OCI-LY3 (cell line): ENCODE measurements around the gene TNFRSF17.

Experiments
- H2AFZ ChIP-seq: fragments of 200-600, 300-600 bp; shearing (Covaris generic); 2 replicates; pipeline ENCODE4 v1.6.0; 2014; ENCODE audit warnings: antibody characterized with exemption, low read depth, low read length
- H3K27ac ChIP-seq: fragments of 200-600, 300-600 bp; sonication (generic); 2 replicates; pipeline ENCODE4 v1.5.1; 2014; ENCODE audit warnings: mild to moderate bottlenecking, low read length, moderate library complexity, mixed read lengths
- H3K27me3 ChIP-seq: fragments of 200-600, 300-600 bp; sonication (generic); 2 replicates; pipeline ENCODE4 v1.6.1; 2014; ENCODE audit warnings: low read depth, low read length, mixed read lengths
- H3K36me3 ChIP-seq: fragments of 200-600, 300-600 bp; sonication (generic); replicated peaks from 2 replicates; pipeline ENCODE3; 2014; ENCODE audit warnings: low read depth, low read length, mixed read lengths
- H3K4me1 ChIP-seq: fragments of 300-600, 200-600 bp; sonication (generic); 2 replicates; pipeline ENCODE4 v1.6.1; 2014; ENCODE audit warnings: low read length, mixed read lengths
- H3K4me2 ChIP-seq: fragments of 200-600, 300-600 bp; sonication (generic); 2 replicates; pipeline ENCODE4 v1.6.1; 2014; ENCODE audit warnings: low read length, mixed read lengths
- H3K4me3 ChIP-seq: fragments of 300-600, 200-600 bp; sonication (generic); 2 replicates; pipeline ENCODE4 v1.5.1; 2014; ENCODE audit warnings: antibody characterized with exemption, mild to moderate bottlenecking, low read length, moderate library complexity
- H3K79me2 ChIP-seq: fragments of 300-600, 200-600 bp; shearing (Covaris generic); 2 replicates; pipeline ENCODE4 v1.6.1; 2014; ENCODE audit warnings: mild to moderate bottlenecking, low read length, mixed read lengths
- H3K9ac ChIP-seq: fragments of 300-600, 200-600 bp; shearing (Covaris generic); 2 replicates; pipeline ENCODE4 v1.6.0; 2014; ENCODE audit warnings: mild to moderate bottlenecking, low read length, moderate library complexity
- H3K9me3 ChIP-seq: fragments of 200-600, 300-600 bp; shearing (Covaris generic); 2 replicates; pipeline ENCODE4 v1.6.1; 2014; ENCODE audit warnings: low read length, mixed read lengths; ENCODE audit not compliant: insufficient read depth
- H4K20me1 ChIP-seq: fragments of 200-600, 300-600 bp; sonication (generic); 2 replicates; pipeline ENCODE4 v1.6.1; 2016; ENCODE audit warnings: low read length, mixed read lengths; ENCODE audit not compliant: insufficient read depth
- CTCF ChIP-seq: fragments of 200-600, 300-600 bp; sonication (generic); IDR thresholded peaks from 2 replicates; pipeline ENCODE4 v1.5.1; 2014; ENCODE audit warnings: antibody characterized with exemption, low read length, low read depth
- EZH2phosphoT487 ChIP-seq: fragments of 200-600 bp; shearing (Covaris generic); IDR thresholded peaks from 2 replicates; pipeline ENCODE4 v1.6.1; 2018; ENCODE audit warnings: antibody characterized with exemption, mixed run types, low read depth

Gene TNFRSF17

GRCh38 chr16:11990702-11991390, 25.8 kb downstream of the TNFRSF17 start:
- Histone ChIP-seq H3K4me2 (peak overlapping the region; percentile 67), H3K4me3 (peak overlapping the region; percentile 47), H3K27ac (peak overlapping the region; percentile 29), H3K4me1 (peaks cover 67% of the 10 kb centered on the region), H3K27me3 (no peaks in the 10 kb centered on the region), H3K36me3 (no peaks in the 10 kb centered on the region), H3K79me2 (peaks cover 13% of the 10 kb centered on the region), H4K20me1 (no peaks in the 10 kb centered on the region), H3K9me3 (no peaks in the 10 kb centered on the region), H2AFZ (no peak overlapping the region), H3K9ac (peak overlapping the region; percentile 1; the same call in 1 of the 2 replicates)
- TF ChIP-seq EZH2phosphoT487 (no peak), CTCF (no peak)

DNA sequence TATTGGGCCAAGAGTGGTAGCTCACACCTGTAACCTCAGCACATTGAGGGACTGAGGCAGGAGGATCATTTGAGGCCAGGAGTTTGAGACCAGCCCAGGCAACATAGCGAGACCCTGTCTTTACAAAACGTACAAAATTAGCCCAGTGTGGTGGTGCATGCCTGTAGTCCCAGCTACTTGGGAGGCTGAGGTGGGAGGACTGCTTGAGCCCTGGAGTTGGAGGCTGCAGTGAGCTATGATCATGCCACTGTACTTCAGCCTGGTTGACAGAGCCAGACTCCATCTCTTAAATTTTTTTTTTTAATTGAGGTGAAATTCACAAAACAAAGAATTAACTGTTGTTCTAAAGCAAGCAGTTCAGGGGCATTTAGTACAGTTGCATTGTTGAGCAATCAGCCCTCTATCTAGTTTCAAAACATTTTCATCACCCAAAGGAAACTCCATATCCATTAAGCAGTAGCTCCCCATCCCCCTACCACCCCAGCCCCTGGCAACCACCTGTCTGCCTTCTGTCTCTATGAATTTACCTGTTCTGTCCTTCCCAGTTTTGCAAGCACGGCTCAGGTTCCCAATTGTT, 27.1 kb downstream of the TNFRSF17 start:
- Histone ChIP-seq H3K27me3 (no peaks in the 10 kb centered on the region), H4K20me1 (no peaks in the 10 kb centered on the region), H3K4me1 (peaks cover 65% of the 10 kb centered on the region), H3K36me3 (no peaks in the 10 kb centered on the region), H3K9ac (no peak overlapping the region), H3K27ac (no peak overlapping the region), H3K4me3 (no peak overlapping the region), H3K9me3 (no peaks in the 10 kb centered on the region), H3K79me2 (peaks cover 13% of the 10 kb centered on the region), H3K4me2 (peak overlapping the region; percentile 9; the same call in 1 of the 2 replicates), H2AFZ (no peak overlapping the region)
- TF ChIP-seq EZH2phosphoT487 (no peak), CTCF (no peak)

DNA sequence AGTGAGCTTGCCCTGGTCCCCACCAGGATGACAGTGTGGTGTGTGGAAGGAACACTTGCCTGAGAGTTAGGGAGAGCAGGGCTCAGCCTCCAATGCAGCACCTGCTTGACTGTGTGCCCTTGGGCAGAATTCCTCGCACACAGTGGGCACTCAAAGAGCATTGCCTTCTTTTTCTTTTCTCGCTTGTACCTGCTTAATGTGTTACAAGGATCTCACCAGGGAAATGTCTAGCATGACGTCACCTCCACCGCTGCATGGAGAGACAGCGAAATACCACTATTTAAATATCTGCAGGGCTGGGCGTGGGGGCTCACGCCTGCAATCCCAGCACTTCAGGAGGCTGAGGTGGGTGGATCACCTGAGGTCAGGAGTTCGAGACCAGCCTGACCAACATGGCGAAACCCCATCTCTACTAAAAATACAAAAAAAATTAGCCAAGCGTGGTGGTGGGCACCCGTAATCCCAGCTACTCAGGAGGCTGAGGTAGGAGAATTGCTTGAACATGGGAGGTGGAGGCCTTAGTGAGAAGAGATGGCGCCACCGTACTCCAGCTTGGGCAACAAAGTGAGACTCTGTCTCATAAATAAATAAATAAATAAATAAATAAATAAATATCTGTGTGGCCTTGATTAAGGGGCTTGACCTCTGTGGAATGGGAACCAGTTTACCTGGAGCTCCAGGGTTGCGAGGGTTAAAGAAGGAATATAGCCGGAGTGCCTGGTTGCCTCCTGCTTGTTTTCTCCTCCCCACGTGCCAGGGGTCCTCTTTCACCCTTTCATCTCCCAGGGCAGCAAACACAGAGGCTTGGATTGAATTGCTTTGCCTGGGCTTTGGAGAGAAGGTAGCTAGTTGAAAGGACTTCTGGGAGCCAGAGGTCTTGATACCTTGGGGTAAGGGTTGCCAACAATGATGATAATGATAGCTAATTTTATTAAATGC, 27.8 kb downstream of the TNFRSF17 start:
- no peak overlapping the region for H2AFZ ChIP-seq
- H3K27me3 ChIP-seq: no peaks in the 10 kb centered on the region
- no peaks in the 10 kb centered on the region for H4K20me1 ChIP-seq
- no peak overlapping the region for H3K27ac ChIP-seq
- H3K4me2 ChIP-seq: peak overlapping the region; percentile 9; the same call in 1 of the 2 replicates
- no peak for TF ChIP-seq EZH2phosphoT487
- no peak for TF ChIP-seq CTCF
- no peaks in the 10 kb centered on the region for H3K9me3 ChIP-seq
- peaks cover under 1% of the 10 kb centered on the region for H3K36me3 ChIP-seq
- peaks cover 13% of the 10 kb centered on the region for H3K79me2 ChIP-seq
- peaks cover 60% of the 10 kb centered on the region for H3K4me1 ChIP-seq
- no peak overlapping the region for H3K4me3 ChIP-seq
- H3K9ac ChIP-seq: no peak overlapping the region
